C4-2B (cell line): Measurements from ENCODE around the gene PPHLN1.

Experiments used
- ZFX ChIP-seq: fragments of 450-650 bp; IDR thresholded peaks from 2 replicates; pipeline ENCODE4 v1.6.1; 2017
- TF ChIP-seq, protein P1 (sequence below): fragments of 450-650 bp; conservative IDR thresholded peaks from 2 replicates; pipeline ENCODE4 v1.5.1; 2017; ENCODE audit warnings: mild to moderate bottlenecking

DNA sequence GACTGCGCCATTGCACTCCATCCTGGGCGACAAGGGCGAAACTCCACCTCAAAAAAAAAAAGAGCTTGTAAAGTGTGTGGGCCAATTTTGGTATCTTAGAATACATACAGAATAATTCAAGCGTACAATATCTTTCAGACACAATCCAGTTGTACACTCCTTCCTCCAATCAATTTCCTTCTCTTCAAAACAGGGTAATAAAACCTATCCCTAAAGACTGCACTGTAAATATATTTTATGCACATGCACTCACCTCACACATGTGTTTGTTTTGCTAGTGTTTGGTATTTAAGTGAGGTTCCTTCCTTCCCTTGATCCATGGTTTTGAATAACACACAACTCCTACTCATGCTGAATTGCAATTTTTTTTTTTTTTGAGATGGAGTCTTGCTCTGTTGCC lies 137.7 kb downstream of the PPHLN1 start:
- TF ChIP-seq, protein P1, sequence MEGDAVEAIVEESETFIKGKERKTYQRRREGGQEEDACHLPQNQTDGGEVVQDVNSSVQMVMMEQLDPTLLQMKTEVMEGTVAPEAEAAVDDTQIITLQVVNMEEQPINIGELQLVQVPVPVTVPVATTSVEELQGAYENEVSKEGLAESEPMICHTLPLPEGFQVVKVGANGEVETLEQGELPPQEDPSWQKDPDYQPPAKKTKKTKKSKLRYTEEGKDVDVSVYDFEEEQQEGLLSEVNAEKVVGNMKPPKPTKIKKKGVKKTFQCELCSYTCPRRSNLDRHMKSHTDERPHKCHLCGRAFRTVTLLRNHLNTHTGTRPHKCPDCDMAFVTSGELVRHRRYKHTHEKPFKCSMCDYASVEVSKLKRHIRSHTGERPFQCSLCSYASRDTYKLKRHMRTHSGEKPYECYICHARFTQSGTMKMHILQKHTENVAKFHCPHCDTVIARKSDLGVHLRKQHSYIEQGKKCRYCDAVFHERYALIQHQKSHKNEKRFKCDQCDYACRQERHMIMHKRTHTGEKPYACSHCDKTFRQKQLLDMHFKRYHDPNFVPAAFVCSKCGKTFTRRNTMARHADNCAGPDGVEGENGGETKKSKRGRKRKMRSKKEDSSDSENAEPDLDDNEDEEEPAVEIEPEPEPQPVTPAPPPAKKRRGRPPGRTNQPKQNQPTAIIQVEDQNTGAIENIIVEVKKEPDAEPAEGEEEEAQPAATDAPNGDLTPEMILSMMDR = no peak
- TF ChIP-seq ZFX = no peak
